ENCODE results near the gene CBARP. TPM values are rescaled to one million over a fixed set of nuclear protein-coding genes. Genes with fewer than 3 reads are reported as not detected.

Gene CBARP
- total and polyA plus RNA-seq, 2 donors (not counting 3 experiments of a cell fraction or from before 2014, with no cell fraction given) = 3.5 to 9.2 TPM

DNA sequence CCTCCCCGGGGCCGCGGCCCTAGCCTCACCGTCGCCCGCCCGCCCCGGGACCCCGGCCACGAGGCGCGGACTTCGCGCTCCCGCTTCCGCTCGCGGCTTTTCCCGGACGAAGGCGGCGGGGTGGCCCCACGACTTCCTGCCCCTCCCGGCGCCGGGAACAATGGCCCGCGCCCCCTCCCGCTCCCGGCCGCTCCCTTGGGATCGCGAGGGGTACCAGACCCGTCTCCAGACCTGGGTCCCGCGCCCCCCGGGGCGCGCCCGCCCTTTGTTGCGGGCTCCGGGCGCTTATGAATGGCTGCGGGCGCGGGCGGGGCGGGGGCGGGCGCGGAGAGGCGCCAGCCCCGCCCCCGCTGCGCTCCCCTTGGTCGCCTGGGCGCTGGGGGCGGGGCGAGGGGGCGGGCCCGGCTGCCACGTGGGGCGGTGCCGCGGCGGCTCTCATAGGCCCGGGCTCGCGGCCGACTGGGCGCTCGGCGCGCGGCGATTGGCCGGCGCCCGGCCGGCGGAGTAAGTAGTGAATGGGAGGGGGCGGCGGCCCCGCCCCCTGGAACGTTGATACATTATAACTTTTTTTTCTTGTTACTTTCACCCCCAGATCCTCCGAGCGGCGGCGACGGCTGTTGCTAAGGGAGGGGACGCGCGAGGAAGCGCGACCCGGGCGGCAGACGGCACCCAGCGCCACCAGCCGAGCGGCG is 11.6 kb upstream of the CBARP start:
- peaks cover 5 to 11% of the 10 kb centered on the region in 2 experiments for H3K36me3 ChIP-seq (ENCODE audit: control insufficient read depth in 2 of 2, extremely low read depth in 1 of 2, insufficient read depth in 2 of 2, low read length in 2 of 2)
- H3K9me1 ChIP-seq (replicated peaks; ENCODE audit: control insufficient read depth, extremely low read depth, insufficient read depth, low read length) = no peaks in the 10 kb centered on the region
- POLR2A ChIA-PET = interaction anchor here (1.0 kb wide), 2 partner anchors 17 to 20 kb away, joined by 7 to 10 read pairs; partner anchors contain the start of gene CIRBP
- no peaks in the 10 kb centered on the region for H4K20me1 ChIP-seq (replicated peaks; ENCODE audit: control insufficient read depth, extremely low read depth, insufficient read depth, low read length)
- TF ChIP-seq EZH2 (IDR thresholded peaks at IDR 0.05; ENCODE audit: borderline replicate concordance, low read depth, low read length, severe bottlenecking) (no peak), GATA2 (IDR thresholded peaks at IDR 0.05; ENCODE audit: insufficient read depth, insufficient read length, low read depth, low read length) (no peak), POLR2A (IDR thresholded peaks at IDR 0.05; ENCODE audit: low read depth, low read length) (peak; percentile 78), POLR2AphosphoS5 (IDR thresholded peaks at IDR 0.05; ENCODE audit: insufficient read depth, low read depth, low read length) (peak; percentile 53)
- H3K27ac ChIP-seq (ENCODE audit: insufficient read depth, low read depth, low read length) = peak overlapping the region; percentile 99
- intact Hi-C loops (cut with micrococcal nuclease) (loop anchor here (1.0 to 10.0 kb wide), 2 partner anchors 17 to 455 kb away; partner anchors contain the start of gene PTBP1), dilution Hi-C loops (cut with MboI; ENCODE audit: extremely low pct_ligation_motif_present, low sequenced_read_pairs) (no loop called here)
- H3K4me1 ChIP-seq (ENCODE audit: control insufficient read depth, extremely low read depth, insufficient read depth, low read length) = peaks cover 24% of the 10 kb centered on the region
- DNase-seq (ENCODE audit: low read depth, low spot score) (peak; percentile 94), FAIRE-seq (peak; percentile 76)
- H3K27me3 ChIP-seq (ENCODE audit: control insufficient read depth in 2 of 2, insufficient read depth in 2 of 2, low read length in 2 of 2) = no peaks in the 10 kb centered on the region
- CTCF ChIA-PET = interaction anchor here (0.6 to 1.6 kb wide), 2 partner anchors 11 to 17 kb away, joined by 3 to 14 read pairs; no protein-coding TSS in a partner anchor
- BruUV-seq (replicated peaks) = no TSS peak
- no peak overlapping the region for H2AFZ ChIP-seq (ENCODE audit: low read depth, low read length)
- no peak overlapping the region for H3K4me2 ChIP-seq (ENCODE audit: insufficient read depth, low read length)
- H3K79me2 ChIP-seq (ENCODE audit: control insufficient read depth, insufficient read depth, low read length) = peaks cover 43% of the 10 kb centered on the region
- no peaks in the 10 kb centered on the region for H3K9me3 ChIP-seq (replicated peaks; ENCODE audit: control insufficient read depth, insufficient read depth, low read length)
- peak overlapping the region; percentile 57 to 85 (median 71) for H3K4me3 ChIP-seq (replicated peaks in 1 of 3; ENCODE audit: insufficient read depth in 1 of 3, low read depth in 1 of 3, low read length in 3 of 3)
- peak overlapping the region; percentile 97 for H3K9ac ChIP-seq (replicated peaks; ENCODE audit: extremely low read depth, insufficient read depth, low read length)

DNA sequence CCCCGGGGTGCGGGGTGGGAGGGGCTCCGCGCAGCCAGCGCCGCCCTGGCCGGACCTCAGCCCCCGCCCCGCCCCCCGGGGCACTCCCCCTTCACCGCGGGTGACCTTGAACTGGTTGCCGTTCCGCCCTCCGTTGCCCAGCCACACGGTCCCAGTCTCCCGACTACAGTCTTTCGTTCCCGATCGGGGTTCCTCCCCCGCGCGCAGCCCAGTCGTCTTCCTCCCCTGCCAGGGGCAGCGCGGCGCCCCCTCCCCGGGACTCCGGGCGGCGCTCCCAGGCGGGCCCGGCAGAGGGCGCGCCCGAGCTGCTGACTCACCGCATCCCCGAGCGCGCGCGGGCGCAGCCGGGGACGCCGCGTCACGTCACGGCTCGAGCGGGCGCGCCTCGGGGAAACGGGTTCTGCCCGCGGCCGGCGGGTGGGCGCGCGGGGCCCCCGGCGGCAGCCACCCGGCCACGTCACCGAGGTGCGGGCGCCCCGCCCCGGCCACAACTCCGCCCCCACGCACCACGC is 11.0 kb upstream of the CBARP start:
- DNase-seq (ENCODE audit: low read depth, low spot score) (no peak), FAIRE-seq (no peak)
- TSS peak; percentile 67 for BruUV-seq (replicated peaks)
- peak overlapping the region; percentile 71 to 95 (median 84) for H3K4me3 ChIP-seq (replicated peaks in 1 of 3; ENCODE audit: insufficient read depth in 1 of 3, low read depth in 1 of 3, low read length in 3 of 3)
- dilution Hi-C loops (cut with MboI; ENCODE audit: extremely low pct_ligation_motif_present, low sequenced_read_pairs) = no loop called here
- no peaks in the 10 kb centered on the region for H3K9me3 ChIP-seq (replicated peaks; ENCODE audit: control insufficient read depth, insufficient read depth, low read length)
- peak overlapping the region; percentile 97 for H3K9ac ChIP-seq (replicated peaks; ENCODE audit: extremely low read depth, insufficient read depth, low read length)
- H3K36me3 ChIP-seq (ENCODE audit: control insufficient read depth in 2 of 2, extremely low read depth in 1 of 2, insufficient read depth in 2 of 2, low read length in 2 of 2) = peaks cover 0 to 5% of the 10 kb centered on the region in 2 experiments
- no peaks in the 10 kb centered on the region for H3K9me1 ChIP-seq (replicated peaks; ENCODE audit: control insufficient read depth, extremely low read depth, insufficient read depth, low read length)
- intact Hi-C loops (cut with micrococcal nuclease) = loop anchor here (1.0 to 10.0 kb wide), 2 partner anchors 17 to 454 kb away; partner anchors contain the start of gene PTBP1
- POLR2A ChIA-PET = interaction anchor here (1.0 kb wide), 2 partner anchors 17 to 20 kb away, joined by 7 to 10 read pairs; partner anchors contain the start of gene CIRBP
- TF ChIP-seq, protein P1, sequence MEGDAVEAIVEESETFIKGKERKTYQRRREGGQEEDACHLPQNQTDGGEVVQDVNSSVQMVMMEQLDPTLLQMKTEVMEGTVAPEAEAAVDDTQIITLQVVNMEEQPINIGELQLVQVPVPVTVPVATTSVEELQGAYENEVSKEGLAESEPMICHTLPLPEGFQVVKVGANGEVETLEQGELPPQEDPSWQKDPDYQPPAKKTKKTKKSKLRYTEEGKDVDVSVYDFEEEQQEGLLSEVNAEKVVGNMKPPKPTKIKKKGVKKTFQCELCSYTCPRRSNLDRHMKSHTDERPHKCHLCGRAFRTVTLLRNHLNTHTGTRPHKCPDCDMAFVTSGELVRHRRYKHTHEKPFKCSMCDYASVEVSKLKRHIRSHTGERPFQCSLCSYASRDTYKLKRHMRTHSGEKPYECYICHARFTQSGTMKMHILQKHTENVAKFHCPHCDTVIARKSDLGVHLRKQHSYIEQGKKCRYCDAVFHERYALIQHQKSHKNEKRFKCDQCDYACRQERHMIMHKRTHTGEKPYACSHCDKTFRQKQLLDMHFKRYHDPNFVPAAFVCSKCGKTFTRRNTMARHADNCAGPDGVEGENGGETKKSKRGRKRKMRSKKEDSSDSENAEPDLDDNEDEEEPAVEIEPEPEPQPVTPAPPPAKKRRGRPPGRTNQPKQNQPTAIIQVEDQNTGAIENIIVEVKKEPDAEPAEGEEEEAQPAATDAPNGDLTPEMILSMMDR (IDR thresholded peaks at IDR 0.05; ENCODE audit: extremely low read depth in 1 of 2, insufficient read depth in 1 of 2, low read depth in 1 of 2, low read length in 2 of 2) = peak; percentile 75 to 85
- no peak for TF ChIP-seq JUN (IDR thresholded peaks at IDR 0.05; ENCODE audit: borderline replicate concordance, insufficient read depth, insufficient read length, low read depth)
- no peak for TF ChIP-seq POLR2A (IDR thresholded peaks at IDR 0.05; ENCODE audit: low read depth, low read length)
- no peak for TF ChIP-seq GATA2 (IDR thresholded peaks at IDR 0.05; ENCODE audit: insufficient read depth, insufficient read length, low read depth, low read length)
- no peak for TF ChIP-seq EZH2 (IDR thresholded peaks at IDR 0.05; ENCODE audit: borderline replicate concordance, low read depth, low read length, severe bottlenecking)
- TF ChIP-seq, protein P2, sequence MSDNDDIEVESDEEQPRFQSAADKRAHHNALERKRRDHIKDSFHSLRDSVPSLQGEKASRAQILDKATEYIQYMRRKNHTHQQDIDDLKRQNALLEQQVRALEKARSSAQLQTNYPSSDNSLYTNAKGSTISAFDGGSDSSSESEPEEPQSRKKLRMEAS (IDR thresholded peaks at IDR 0.05; ENCODE audit: insufficient read depth, insufficient read length) = no peak
- TF ChIP-seq POLR2AphosphoS5 (IDR thresholded peaks at IDR 0.05; ENCODE audit: insufficient read depth, low read depth, low read length) = peak; percentile 82
- no peak for TF ChIP-seq MYC (IDR thresholded peaks at IDR 0.05; ENCODE audit: low read depth, low read length)
- peak; percentile 50 for TF ChIP-seq FOS (IDR thresholded peaks at IDR 0.05; ENCODE audit: borderline replicate concordance, insufficient read depth, low read length)
- H3K4me2 ChIP-seq (ENCODE audit: insufficient read depth, low read length) = peak overlapping the region; percentile 33
- H3K4me1 ChIP-seq (ENCODE audit: control insufficient read depth, extremely low read depth, insufficient read depth, low read length) = peaks cover 18% of the 10 kb centered on the region
- H4K20me1 ChIP-seq (replicated peaks; ENCODE audit: control insufficient read depth, extremely low read depth, insufficient read depth, low read length) = no peaks in the 10 kb centered on the region
- H3K79me2 ChIP-seq (ENCODE audit: control insufficient read depth, insufficient read depth, low read length) = peaks cover 37% of the 10 kb centered on the region
- no peak overlapping the region for H2AFZ ChIP-seq (ENCODE audit: low read depth, low read length)
- H3K27ac ChIP-seq (ENCODE audit: insufficient read depth, low read depth, low read length) = peak overlapping the region; percentile 99
- CTCF ChIA-PET = interaction anchor here (0.6 to 1.6 kb wide), 2 partner anchors 12 to 17 kb away, joined by 3 to 14 read pairs; no protein-coding TSS in a partner anchor
- no peaks in the 10 kb centered on the region for H3K27me3 ChIP-seq (ENCODE audit: control insufficient read depth in 2 of 2, insufficient read depth in 2 of 2, low read length in 2 of 2)
